GM21619 (cell line): ENCODE measurements around the gene TMEM121.
"Not testable (repeated sequence)": the region's sequence is repeated elsewhere in the genome, so short reads cannot be mapped to it uniquely, and the experiment has no call there.

Experiments used
- ATAC-seq: cut with Tn5 transposase; IDR thresholded peaks from one replicate; pipeline ENCODE4 v1.9.1; 2021; ENCODE audit not compliant: unreplicated experiment

TMEM121 gene

GRCh38 chr14:105545676-105546075 lies 19.3 kb downstream of the TMEM121 start:
- ATAC-seq: not testable (repeated sequence)

GRCh38 chr14:105546410-105546809 lies 20.0 kb downstream of the TMEM121 start:
- not testable (repeated sequence) for ATAC-seq

- not testable (repeated sequence) for ATAC-seq
Measured at GRCh38 chr14:105547072-105547471, 20.7 kb downstream of the TMEM121 start.

GRCh38 chr14:105547741-105548169 lies 21.4 kb downstream of the TMEM121 start:
- ATAC-seq: no peak

- no peak for ATAC-seq
Measured at GRCh38 chr14:105549481-105549880, 23.1 kb downstream of the TMEM121 start.

GRCh38 chr14:105554022-105554421 lies 27.6 kb downstream of the TMEM121 start:
- ATAC-seq: no peak

- ATAC-seq: no peak
Measured at GRCh38 chr14:105554523-105554922, 28.1 kb downstream of the TMEM121 start.

- not testable (repeated sequence) for ATAC-seq
Measured at GRCh38 chr14:105557671-105558070, 31.3 kb downstream of the TMEM121 start.

- not testable (repeated sequence) for ATAC-seq
Measured at GRCh38 chr14:105558449-105559154, 32.2 kb downstream of the TMEM121 start.

GRCh38 chr14:105559384-105560047 lies 33.1 kb downstream of the TMEM121 start:
- peak; percentile 38 for ATAC-seq

GRCh38 chr14:105560048-105560669 lies 33.8 kb downstream of the TMEM121 start:
- peak; percentile 46 for ATAC-seq

- ATAC-seq: not testable (repeated sequence)
Measured at GRCh38 chr14:105561345-105561744, 35.0 kb downstream of the TMEM121 start.

GRCh38 chr14:105562713-105563346 lies 36.4 kb downstream of the TMEM121 start:
- no peak for ATAC-seq

GRCh38 chr14:105563347-105563737 lies 37.0 kb downstream of the TMEM121 start:
- no peak for ATAC-seq

GRCh38 chr14:105564536-105564935 lies 38.2 kb downstream of the TMEM121 start:
- ATAC-seq: not testable (repeated sequence)

GRCh38 chr14:105565185-105565919 lies 39.0 kb downstream of the TMEM121 start:
- ATAC-seq: peak; percentile 2

GRCh38 chr14:105566248-105567163 lies 40.1 kb downstream of the TMEM121 start:
- ATAC-seq: peak; percentile 45

GRCh38 chr14:105567164-105568103 lies 41.1 kb downstream of the TMEM121 start:
- ATAC-seq: not testable (repeated sequence)
